NCI-H187 treated with DMSO at 0.1 percent for 48 hours (cell line): ENCODE results near the gene NLRX1.
"Not testable (repeated sequence)": the region's sequence is repeated elsewhere in the genome, so short reads cannot be mapped to it uniquely, and the experiment has no call there.

Experiments
- DNase-seq: peaks from one replicate; lab custom pipeline; 2025; lab: John Stamatoyannopoulos, UW

The NLRX1 gene, protein sequence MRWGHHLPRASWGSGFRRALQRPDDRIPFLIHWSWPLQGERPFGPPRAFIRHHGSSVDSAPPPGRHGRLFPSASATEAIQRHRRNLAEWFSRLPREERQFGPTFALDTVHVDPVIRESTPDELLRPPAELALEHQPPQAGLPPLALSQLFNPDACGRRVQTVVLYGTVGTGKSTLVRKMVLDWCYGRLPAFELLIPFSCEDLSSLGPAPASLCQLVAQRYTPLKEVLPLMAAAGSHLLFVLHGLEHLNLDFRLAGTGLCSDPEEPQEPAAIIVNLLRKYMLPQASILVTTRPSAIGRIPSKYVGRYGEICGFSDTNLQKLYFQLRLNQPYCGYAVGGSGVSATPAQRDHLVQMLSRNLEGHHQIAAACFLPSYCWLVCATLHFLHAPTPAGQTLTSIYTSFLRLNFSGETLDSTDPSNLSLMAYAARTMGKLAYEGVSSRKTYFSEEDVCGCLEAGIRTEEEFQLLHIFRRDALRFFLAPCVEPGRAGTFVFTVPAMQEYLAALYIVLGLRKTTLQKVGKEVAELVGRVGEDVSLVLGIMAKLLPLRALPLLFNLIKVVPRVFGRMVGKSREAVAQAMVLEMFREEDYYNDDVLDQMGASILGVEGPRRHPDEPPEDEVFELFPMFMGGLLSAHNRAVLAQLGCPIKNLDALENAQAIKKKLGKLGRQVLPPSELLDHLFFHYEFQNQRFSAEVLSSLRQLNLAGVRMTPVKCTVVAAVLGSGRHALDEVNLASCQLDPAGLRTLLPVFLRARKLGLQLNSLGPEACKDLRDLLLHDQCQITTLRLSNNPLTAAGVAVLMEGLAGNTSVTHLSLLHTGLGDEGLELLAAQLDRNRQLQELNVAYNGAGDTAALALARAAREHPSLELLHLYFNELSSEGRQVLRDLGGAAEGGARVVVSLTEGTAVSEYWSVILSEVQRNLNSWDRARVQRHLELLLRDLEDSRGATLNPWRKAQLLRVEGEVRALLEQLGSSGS

DNA sequence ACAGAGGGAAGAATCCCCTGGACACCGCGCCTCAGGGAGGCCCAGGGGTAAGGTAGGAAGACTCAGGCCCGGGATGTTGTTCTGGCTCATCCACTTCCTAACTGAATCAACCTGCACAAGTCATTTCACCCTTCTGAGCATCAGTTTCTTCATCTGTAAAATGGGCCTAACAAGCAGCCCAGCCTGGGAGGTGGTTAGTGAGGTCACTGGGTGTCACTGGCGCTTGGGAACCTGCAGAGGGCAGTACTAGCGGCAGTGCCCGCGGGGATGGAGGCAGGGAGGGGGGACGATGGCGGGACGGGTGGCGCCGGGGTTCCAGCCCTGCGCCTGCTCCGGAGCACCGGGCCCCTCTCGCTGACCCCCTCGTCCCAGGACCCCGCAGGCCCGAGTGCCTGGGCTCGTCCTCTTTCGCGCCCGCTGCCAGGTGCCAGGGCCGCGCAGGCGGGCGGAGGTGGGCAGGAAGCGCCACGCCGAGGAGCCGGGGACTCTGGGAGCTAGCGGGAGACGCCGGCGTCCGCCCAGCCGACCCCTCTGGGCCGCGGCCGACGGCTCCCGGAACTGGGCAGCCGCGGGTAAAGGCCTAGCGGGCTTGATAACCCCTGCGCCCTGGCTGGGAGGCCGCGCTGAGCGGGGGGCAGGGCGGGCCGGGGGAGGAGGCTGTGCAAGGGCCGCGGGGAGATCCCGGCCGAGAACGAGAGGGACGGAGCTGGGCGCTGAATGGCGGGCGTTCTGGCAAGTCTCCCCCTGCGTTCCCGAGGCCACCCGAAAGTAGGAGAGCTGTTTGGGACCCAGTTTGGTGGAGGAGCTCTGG is at the start of gene NLRX1:
Gene NLRX1 (plus strand): TSS at position 255 of the 811 bp plus-strand sequence. CDS start 2,679 bp downstream, outside the sequence.
- peak; percentile 26 for DNase-seq

GRCh38 chr11:119118946-119119345 is 49.6 kb upstream of the NLRX1 start:
- DNase-seq, result no peak

DNA sequence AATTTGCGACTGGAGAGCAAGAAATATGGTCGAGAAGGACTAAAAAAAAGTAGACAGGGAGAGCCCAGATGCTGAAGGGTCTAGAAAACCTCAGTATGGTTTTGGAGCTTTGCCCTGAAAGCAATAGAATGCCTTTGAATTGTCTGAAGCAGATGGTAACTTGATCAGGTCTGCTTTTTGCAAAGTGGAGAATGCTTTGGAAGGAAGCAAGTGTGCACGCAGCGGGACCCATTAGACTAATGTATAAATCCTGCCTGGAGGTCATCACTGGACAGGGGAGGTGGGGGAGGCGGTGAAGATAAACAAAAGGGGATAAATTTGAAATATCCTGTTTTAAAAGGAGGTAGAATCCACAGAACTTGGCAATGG is 47.9 kb upstream of the NLRX1 start:
- DNase-seq, result no peak

DNA sequence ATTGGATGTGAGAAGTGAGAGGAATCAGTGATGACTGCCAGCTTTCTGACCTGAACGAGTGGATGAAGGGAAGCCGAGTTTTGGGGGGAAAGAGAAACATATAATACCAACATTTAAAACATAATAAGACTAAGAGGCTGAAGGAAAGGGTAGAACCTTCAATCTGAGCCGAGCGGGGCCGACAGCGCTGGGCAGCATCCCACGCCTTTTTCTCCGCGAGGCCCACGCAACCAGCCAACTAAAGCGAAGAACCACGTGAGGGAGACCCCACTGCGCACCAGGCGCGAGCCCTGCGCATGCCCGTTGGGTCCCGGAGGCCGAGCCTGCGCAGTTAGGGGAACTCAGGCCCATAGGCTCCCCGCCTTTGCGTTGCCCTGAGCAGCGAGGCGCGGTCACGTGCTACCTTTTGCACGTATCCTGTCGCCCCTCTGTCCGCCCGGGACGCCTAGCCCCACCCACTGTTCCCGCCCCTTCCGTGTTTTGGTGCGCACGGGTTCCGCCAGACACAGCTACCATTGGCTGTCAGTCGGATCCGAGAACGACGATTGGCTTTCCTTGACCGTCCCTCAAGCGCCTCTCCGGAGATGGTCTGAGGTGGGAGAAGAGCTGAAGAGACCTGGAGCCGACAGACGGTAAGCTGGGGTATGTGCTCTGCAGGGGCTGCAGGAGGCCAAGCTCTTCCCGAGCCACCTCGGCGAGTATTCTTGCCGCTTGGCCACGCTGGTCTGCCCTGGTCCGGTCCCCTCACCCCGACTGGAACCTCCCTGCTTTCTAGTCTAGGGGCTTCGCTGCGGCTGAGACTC is 47.3 kb upstream of the NLRX1 start, which contains the start of gene HINFP:
Gene HINFP (plus strand): TSS at position 573 of the 803 bp plus-strand sequence. CDS start 5,365 bp downstream, outside the sequence.
- peak; percentile 92 for DNase-seq

DNA sequence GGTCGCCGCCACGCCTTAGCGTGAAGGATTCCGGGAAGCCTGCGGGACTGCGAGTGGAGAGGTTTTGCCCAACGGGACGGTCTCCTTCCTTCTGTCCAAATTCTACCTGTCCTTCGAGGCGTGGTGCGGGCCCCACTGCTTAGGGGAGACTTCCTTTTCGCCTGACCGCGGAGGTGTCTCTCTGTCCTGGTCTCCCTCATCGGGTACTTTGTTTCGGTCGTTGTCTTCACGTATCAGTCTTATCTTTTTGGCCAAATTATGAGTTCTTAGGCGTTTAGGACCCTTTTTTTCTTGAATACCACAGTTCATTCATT is 46.8 kb upstream of the NLRX1 start:
- no peak for DNase-seq

DNA sequence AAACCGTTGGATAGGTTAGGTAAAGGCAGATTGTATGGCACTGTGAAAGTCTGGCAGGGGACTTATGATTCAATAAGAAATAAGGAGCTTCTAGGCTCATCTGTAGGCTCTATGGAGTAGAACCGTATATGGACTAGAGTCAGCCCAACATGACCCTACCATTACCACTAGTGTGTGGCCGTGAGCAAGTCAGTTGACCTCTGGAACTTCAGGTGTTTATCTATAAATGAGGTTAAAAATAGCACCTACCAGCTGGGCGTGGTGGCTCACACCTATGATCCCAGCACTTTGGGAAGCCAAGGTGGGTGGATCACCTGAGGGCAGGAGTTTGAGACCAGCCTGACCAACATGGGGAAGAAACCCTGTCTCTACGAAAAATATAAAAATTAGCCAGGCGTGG is 42.7 kb upstream of the NLRX1 start:
- DNase-seq, result no peak

DNA sequence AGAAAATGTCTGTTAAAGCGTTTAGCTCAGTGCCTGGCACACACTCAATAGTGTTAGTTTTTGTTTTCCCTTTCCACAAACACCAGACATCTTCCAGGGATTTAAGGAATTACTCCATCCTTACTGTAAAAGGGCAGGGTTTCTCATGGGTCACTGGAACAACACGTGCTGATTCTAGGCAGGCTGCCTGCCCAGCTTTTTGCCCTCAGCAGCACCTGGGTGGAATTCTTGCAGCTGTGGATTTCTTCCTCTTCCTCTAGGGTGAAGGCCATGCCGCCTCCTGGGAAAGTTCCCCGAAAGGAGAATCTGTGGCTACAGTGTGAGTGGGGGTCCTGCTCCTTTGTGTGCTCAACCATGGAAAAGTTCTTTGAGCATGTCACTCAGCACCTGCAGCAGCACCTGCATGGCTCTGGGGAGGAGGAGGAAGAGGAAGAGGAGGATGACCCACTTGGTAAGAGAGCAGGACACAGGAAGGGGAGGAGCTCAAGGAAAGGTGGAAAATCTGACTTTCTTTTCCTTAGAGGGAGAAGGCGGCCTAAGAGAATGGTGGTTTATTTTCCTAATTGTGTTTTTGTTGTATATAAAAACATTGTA is 41.8 kb upstream of the NLRX1 start:
- DNase-seq, result no peak

GRCh38 chr11:119130662-119131061 is 37.9 kb upstream of the NLRX1 start:
- no peak for DNase-seq

DNA sequence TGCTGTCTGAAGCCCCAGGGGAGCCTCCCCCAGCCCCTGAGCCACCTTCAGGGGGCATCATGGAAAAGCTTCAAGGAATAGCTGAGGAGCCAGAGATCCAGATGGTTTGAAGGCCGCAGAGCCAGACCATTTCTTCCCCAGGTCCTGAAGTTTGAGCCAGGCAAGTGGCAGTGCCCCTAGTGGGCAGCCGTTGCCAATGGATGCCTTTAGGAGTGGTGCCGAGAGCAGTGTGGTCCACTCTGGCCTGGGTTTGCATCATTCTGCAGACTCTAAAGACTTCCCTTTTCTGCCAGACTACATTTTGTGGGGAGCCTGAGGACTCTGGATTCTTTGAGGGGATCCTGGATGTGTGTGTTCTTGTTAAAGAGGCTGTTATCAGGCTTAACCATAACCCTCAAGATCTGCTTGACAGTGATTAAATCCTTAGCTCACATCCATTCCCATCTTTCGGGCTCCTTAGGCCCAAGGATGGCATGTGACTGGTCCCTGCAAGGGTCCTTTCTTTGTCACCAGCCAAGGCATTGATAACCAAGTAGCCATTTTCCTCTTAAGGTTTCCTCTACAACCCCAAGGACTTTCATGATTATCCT is 34.0 kb upstream of the NLRX1 start:
- no peak for DNase-seq

GRCh38 chr11:119139276-119139675 is 29.2 kb upstream of the NLRX1 start:
- not testable (repeated sequence) for DNase-seq

DNA sequence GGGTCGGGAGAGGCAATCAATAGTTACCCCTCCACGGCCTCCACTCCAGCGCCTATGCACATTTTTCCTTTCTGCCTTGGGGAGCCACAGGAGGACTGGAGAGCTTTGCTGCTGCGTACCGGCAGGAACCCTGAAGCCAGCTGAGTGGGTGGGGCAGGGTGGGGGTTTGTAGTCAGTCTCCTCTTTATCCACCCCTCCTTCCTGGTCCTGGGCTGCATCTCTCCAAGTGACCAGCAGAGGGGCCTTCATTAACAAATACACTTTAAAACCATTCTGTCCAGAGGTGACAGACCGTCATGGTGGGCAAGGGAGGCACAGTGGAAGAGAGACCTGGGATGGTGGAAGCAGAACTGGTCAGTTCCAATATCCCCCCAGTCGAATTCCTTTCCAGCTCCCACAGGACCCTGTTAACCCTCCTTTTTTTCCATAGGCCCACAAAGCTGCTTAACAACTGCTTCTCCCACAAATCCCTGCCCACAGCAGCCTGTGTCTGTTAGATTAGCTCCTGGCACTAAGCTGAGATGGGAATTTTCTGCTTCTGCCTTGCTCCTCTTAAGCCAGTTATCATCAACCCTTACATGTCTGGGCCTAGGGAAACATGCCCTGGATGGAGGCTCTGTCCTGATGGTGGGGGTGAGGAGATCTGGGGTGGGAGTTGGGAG is 23.6 kb upstream of the NLRX1 start:
- DNase-seq, result no peak

- no peak for DNase-seq
These were observed 23.0 kb upstream of the NLRX1 start for GRCh38 chr11:119145551-119145950.

- DNase-seq, result no peak
These were observed 20.8 kb upstream of the NLRX1 start for GRCh38 chr11:119147604-119148333.

GRCh38 chr11:119148720-119149017 is 19.9 kb upstream of the NLRX1 start:
- DNase-seq, result no peak

GRCh38 chr11:119149018-119149785 is 19.3 kb upstream of the NLRX1 start, which contains the start of gene ABCG4:
Gene ABCG4, plus strand, starts transcription at chr11:119149052. Its CDS starts 914 bp downstream, at chr11:119149966.
- DNase-seq, result no peak

DNA sequence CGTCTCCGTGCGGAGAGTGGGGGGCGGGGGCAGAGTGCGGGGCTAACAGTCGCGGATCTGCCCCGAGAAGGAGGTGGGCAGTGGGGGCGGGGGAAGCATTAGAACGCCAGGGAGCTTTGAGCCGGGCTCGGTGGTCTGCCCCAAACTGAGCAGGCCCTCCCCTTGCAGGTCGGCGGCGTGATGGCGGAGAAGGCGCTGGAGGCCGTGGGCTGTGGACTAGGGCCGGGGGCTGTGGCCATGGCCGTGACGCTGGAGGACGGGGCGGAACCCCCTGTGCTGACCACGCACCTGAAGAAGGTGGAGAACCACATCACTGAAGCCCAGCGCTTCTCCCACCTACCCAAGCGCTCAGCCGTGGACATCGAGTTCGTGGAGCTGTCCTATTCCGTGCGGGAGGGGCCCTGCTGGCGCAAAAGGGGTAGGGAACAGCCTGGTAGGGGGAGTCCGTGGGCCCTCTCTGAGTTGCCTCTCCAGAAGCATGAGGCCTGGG is 18.7 kb upstream of the NLRX1 start:
- DNase-seq, result no peak

DNA sequence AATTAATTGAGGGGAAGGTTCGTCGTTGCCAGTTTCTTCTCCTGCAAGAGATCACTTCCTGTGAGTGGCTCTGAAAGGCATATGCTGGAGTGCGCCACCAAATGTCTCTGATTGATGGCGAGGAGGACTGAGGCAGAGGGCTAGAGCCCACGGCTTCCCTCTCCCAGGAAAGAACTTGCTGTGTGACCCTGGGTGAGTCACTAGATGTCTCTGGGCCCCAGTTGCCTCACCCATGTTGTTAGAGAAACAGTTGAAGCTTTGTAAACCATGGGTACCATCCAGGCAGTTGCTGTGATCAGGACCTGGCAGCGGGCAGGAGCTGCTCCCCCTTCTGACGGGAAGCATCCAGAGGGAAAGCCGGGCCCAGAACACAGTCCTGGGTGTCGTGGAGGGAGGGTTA is 16.5 kb upstream of the NLRX1 start:
- no peak for DNase-seq

- DNase-seq, result no peak
These were observed 15.9 kb upstream of the NLRX1 start for GRCh38 chr11:119152604-119153003.
